HEK293 (cell line): ENCODE measurements around the gene METTL16.
"Not testable (repeated sequence)": the region's sequence is repeated elsewhere in the genome, so short reads cannot be mapped to it uniquely, and the experiment has no call there.

ENCODE experiments used
- CTCF ChIA-PET: fragments of 350-600 bp; formaldehyde crosslinking; extraction: SDS; loops from one replicate; lab custom pipeline; 2021; ENCODE audit warnings: antibody characterized with exemption; lab: Yijun Ruan, JAX
- POLR2A ChIA-PET: fragments of 300-600 bp; formaldehyde crosslinking; extraction: SDS; loops from one replicate; lab custom pipeline; 2020; ENCODE audit warnings: antibody characterized with exemption, inconsistent platforms; lab: Yijun Ruan, JAX
- H3K27ac ChIP-seq: fragments of 200-500 bp; sonication (Bioruptor generic); 2 replicates; pipeline ENCODE4 v1.5.1; 2014; ENCODE audit warnings: low read depth, low read length, control low read depth, inconsistent platforms; ENCODE audit errors: extremely low read depth
- H3K36me3 ChIP-seq, 2 experiments: fragments of 200-500 bp in 1 of 2; sonication (Bioruptor generic) in 1 of 2; 1 replicate in 1 of 2; 2 replicates in 1 of 2; pipeline ENCODE4 v1.5.1; 2014 to 2017; ENCODE audit warnings: inconsistent platforms in 2 of 2, low read length in 2 of 2; ENCODE audit not compliant: control insufficient read depth in 2 of 2, insufficient read depth in 1 of 2
- H3K4me1 ChIP-seq: fragments of 200-500 bp; sonication (Bioruptor generic); 2 replicates; pipeline ENCODE4 v1.5.1; 2014; ENCODE audit warnings: mild to moderate bottlenecking, low read length, inconsistent platforms; ENCODE audit not compliant: control insufficient read depth, insufficient read depth
- H3K4me3 ChIP-seq: 2 replicates; pipeline ENCODE4 v1.5.1; 2011; ENCODE audit warnings: low read depth, mild to moderate bottlenecking, control low read depth, low read length, moderate library complexity
- H3K9me3 ChIP-seq: fragments of 200-500 bp; sonication (Bioruptor generic); 2 replicates; pipeline ENCODE4 v1.5.1; 2014; ENCODE audit warnings: low read depth, low read length, inconsistent platforms; ENCODE audit not compliant: control insufficient read depth, insufficient read depth
- GLIS1 ChIP-seq: fragments of 450-650 bp; formaldehyde crosslinking; IDR thresholded peaks from 2 replicates; pipeline ENCODE4 v1.5.1; 2016; ENCODE audit warnings: missing biosample characterization, missing genetic modification characterization
- SP2 ChIP-seq: fragments of 450-650 bp; formaldehyde crosslinking; IDR thresholded peaks from 2 replicates; pipeline ENCODE4 v1.5.1; 2016; ENCODE audit warnings: missing biosample characterization, missing genetic modification characterization
- TRIM28 ChIP-seq: IDR thresholded peaks from 2 replicates; pipeline ENCODE4 v1.6.1; 2011; ENCODE audit warnings: low read length, control low read depth, borderline replicate concordance
- ZBTB20 ChIP-seq: fragments of 450-650 bp; formaldehyde crosslinking; IDR thresholded peaks from 2 replicates; pipeline ENCODE4 v1.5.1; 2016; ENCODE audit warnings: missing biosample characterization, missing genetic modification characterization
- ZBTB8A ChIP-seq: fragments of 450-650 bp; formaldehyde crosslinking; IDR thresholded peaks from 2 replicates; pipeline ENCODE4 v1.5.1; 2016; ENCODE audit warnings: missing biosample characterization, missing genetic modification characterization
- ZIC2 ChIP-seq: fragments of 450-650 bp; formaldehyde crosslinking; IDR thresholded peaks from 2 replicates; pipeline ENCODE4 v1.5.1; 2016; ENCODE audit warnings: missing biosample characterization, missing genetic modification characterization
- ZNF341 ChIP-seq: fragments of 450-650 bp; formaldehyde crosslinking; IDR thresholded peaks from 2 replicates; pipeline ENCODE4; 2016; ENCODE audit warnings: low read depth, missing biosample characterization, missing genetic modification characterization
- ZNF404 ChIP-seq: fragments of 450-650 bp; formaldehyde crosslinking; IDR thresholded peaks from 2 replicates; pipeline ENCODE4 v1.5.1; 2017; ENCODE audit warnings: missing biosample characterization, missing genetic modification characterization
- ZNF510 ChIP-seq: fragments of 450-650 bp; formaldehyde crosslinking; IDR thresholded peaks from 2 replicates; pipeline ENCODE4 v1.5.1; 2018; ENCODE audit warnings: mild to moderate bottlenecking, missing genetic modification characterization, missing biosample characterization; ENCODE audit not compliant: insufficient replicate concordance
- TF ChIP-seq, protein P1 (sequence below): fragments of 450-650 bp; formaldehyde crosslinking; IDR thresholded peaks from 2 replicates; pipeline ENCODE4 v1.5.1; 2016; ENCODE audit warnings: missing biosample characterization, missing genetic modification characterization
- TF ChIP-seq, protein P2 (sequence below): fragments of 450-650 bp; formaldehyde crosslinking; IDR thresholded peaks from 2 replicates; pipeline ENCODE4 v1.5.1; 2016; ENCODE audit warnings: missing biosample characterization, missing genetic modification characterization

The METTL16 gene

DNA sequence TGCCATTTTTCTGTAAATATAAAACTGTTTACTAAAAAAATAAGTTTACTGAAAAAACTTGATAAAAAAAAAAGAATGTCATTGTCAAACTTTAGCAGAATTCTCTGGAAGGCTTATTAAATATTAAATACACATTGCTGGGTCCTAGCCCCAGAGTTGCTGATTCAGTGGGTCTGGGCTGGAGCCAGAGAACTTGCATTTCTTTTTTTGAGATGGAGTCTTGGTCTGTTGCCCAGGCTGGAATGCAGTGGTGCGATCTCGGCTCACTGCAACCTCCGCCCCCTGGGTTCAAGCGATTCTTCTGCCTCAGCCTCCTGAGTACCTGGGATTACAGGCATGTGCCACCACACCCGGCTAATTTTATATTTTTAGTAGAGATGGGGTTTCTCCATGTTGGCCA is 25.9 kb upstream of the METTL16 start:
- CTCF ChIA-PET, result interaction anchor here (0.8 to 1.0 kb wide), 2 partner anchors 21 to 122 kb away, joined by 3 read pairs; no protein-coding TSS in a partner anchor
- H3K4me3 ChIP-seq, POLR2A ChIA-PET, H3K27ac ChIP-seq, H3K4me1 ChIP-seq, H3K36me3 ChIP-seq, H3K9me3 ChIP-seq: not testable (repeated sequence)
- peak; percentile 42; the same call in 1 of the 2 replicates for TF ChIP-seq ZBTB20 (tag by site-specific recombination)

DNA sequence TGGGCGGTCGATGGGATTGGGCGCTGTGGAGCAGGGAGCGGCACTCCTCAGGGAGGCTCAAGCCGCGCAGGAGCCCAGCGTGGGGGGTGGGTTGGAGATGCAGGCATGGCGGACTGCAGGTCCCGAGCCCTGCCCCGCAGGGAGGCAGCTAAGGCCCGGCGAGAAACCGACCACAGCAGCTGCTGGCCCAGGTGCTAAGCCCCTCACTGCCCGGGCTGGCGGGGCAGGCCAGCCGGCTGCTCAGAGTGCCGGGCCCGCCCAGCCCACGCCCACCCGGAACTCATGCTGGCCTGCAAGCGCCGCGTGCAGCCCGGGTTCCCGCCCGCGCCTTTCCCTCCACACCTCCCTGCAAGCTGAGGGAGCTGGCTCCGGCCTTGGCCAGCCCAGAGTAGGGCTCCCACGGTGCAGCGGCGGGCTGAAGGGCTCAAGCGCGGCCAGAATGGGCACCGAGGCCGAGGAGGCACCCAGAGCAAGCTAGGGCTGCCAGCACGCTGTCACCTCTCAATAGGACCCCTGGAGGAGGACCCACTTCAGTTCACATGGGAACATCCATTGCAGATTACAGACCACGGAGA is 20.5 kb upstream of the METTL16 start:
- POLR2A ChIA-PET, result interaction anchor here (1.1 kb wide), 1 partner anchor 8 kb away, joined by 5 read pairs; no protein-coding TSS in a partner anchor
- H3K4me3 ChIP-seq, result no peak overlapping the region
- no peak overlapping the region for H3K27ac ChIP-seq
- H3K36me3 ChIP-seq, result no peaks in the 10 kb centered on the region
- H3K9me3 ChIP-seq, result no peaks in the 10 kb centered on the region
- H3K4me1 ChIP-seq, result no peaks in the 10 kb centered on the region
- CTCF ChIA-PET, result no interaction called here
- TF ChIP-seq GLIS1 (tag by site-specific recombination) (no peak), TRIM28 (no peak), ZBTB8A (tag by site-specific recombination) (0 out of 2 replicates have a peak, but pooled peaks have one; percentile 16), ZNF404 (tag by site-specific recombination) (no peak), ZNF510 (no peak), ZNF341 (tag by site-specific recombination) (no peak)
- TF ChIP-seq, protein P1, sequence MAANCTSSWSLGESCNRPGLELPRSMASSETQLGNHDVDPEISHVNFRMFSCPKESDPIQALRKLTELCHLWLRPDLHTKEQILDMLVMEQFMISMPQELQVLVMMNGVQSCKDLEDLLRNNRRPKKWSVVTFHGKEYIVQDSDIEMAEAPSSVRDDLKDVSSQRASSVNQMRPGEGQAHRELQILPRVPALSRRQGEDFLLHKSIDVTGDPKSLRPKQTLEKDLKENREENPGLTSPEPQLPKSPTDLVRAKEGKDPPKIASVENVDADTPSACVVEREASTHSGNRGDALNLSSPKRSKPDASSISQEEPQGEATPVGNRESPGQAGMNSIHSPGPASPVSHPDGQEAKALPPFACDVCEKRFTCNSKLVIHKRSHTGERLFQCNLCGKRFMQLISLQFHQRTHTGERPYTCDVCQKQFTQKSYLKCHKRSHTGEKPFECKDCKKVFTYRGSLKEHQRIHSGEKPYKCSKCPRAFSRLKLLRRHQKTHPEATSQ (tag by site-specific recombination), result no peak

DNA sequence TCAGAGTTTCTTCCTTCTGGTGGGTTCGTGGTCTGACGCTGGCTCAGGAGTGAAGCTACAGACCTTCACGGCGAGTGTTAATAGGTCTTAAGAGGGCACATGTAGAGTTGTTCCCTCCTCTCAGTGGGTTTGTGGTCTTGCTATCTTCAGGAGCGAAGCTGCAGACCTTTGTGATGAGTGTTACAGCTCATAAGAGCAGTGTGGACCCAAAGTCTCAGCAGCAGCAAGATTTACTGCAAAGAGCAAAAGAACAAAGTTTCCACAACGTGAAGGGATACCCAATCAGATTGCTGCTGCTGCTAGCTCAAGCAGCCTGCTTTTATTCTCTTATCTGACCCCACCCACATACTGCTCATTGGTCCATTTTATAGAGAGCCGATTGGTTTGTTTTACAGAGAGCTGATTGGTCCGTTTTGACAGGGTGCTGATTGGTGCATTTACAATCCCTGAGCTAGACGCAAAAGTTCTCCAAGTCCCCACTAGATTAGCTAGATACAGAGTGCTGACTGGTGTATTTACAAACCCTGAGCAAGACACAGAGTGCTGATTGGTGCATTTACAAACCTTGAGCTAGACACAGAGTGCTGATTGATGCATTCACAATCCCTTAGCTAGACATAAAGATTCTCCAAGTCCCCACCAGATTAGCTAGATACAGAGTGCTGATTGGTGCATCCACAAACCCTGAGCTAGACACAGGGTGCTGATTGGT is 19.7 kb upstream of the METTL16 start:
- H3K4me1 ChIP-seq, result not testable (repeated sequence)
- peak; percentile 36 for TF ChIP-seq SP2
- TF ChIP-seq, all 188 proteins: peak for 1; not testable (repeated sequence) for 187
- ChIA-PET POLR2A (interaction anchor here (1.1 kb wide), 1 partner anchor 9 kb away, joined by 5 read pairs; no protein-coding TSS in a partner anchor), CTCF (interaction anchor here (0.6 to 0.7 kb wide), 2 partner anchors 9 kb away, joined by 3 read pairs; no protein-coding TSS in a partner anchor)
- not testable (repeated sequence) for H3K27ac ChIP-seq, H3K36me3 ChIP-seq, H3K4me3 ChIP-seq, H3K9me3 ChIP-seq

DNA sequence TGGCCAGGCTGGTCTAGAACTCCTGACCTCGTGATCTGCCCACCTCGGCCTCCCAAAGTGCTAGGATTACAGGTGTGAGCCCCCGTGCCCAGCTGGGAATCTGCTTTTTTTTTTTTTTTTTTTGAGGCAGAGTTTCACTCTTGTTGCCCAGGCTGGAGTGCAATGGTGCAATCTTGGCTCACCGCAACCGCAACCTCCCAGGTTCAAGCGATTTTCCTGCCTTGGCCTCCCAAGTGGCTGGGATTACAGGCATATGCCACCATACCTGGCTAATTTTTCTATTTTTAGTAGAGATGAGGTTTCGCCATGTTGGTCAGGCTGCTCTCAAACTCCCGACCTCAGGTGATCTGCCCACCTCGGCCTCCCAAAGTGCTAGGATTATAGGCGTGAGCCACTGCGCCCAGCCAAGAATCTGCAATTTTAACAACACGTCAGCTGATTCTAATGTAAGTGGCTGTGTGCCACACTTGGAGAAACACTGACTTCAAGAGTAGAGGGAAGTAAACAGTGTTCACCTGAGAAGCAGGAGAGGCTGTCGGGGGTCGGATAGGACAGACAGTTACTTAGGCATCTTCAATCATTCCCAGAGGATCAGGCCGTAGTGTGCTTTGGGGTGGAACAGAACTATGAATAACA is 10.2 kb upstream of the METTL16 start:
- POLR2A ChIA-PET, result interaction anchor here (1.2 kb wide), 1 partner anchor 10 kb away, joined by 3 read pairs; the partner anchor contains the start of gene METTL16
- CTCF ChIA-PET, result interaction anchor here (0.6 to 0.9 kb wide), 2 partner anchors 9 to 331 kb away, joined by 3 read pairs; no protein-coding TSS in a partner anchor
- H3K27ac ChIP-seq, H3K4me3 ChIP-seq, H3K4me1 ChIP-seq, H3K9me3 ChIP-seq, H3K36me3 ChIP-seq: not testable (repeated sequence)

DNA sequence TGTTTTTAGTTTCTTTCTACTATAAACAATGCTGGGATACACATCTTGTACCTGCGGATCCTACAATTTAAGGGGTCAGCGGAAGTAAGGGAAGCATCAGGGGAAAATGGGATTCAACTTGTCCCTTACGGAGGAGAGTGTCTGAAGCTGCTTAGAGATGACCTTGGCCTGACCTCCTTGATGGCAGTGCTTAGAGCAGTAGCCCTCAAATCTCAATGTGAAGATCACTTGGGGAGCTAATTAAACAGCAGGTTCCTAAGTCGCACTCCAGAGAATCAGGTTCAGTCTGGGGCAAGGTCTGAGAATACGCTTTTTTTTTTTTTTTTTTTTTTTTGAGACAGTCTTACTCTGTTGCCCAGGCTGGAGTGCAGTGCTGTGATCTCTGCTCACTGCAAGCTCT is 9.6 kb upstream of the METTL16 start:
- POLR2A ChIA-PET, result interaction anchor here (0.6 to 1.2 kb wide), 3 partner anchors 10 to 1379 kb away, joined by 3 read pairs; partner anchors contain the start of gene METTL16

More for the DNA sequence above, 9.6 kb upstream of the METTL16 start:
- CTCF ChIA-PET, result interaction anchor here (0.7 kb wide), 1 partner anchor 30 kb away, joined by 3 read pairs; no protein-coding TSS in a partner anchor
- no peaks in the 10 kb centered on the region for H3K9me3 ChIP-seq
- no peaks in the 10 kb centered on the region for H3K36me3 ChIP-seq
- no peak overlapping the region for H3K4me3 ChIP-seq
- H3K27ac ChIP-seq, result no peak overlapping the region
- 0 out of 2 replicates have a peak, but pooled peaks have one; percentile 36 for TF ChIP-seq ZIC2
- TF ChIP-seq, protein P2, sequence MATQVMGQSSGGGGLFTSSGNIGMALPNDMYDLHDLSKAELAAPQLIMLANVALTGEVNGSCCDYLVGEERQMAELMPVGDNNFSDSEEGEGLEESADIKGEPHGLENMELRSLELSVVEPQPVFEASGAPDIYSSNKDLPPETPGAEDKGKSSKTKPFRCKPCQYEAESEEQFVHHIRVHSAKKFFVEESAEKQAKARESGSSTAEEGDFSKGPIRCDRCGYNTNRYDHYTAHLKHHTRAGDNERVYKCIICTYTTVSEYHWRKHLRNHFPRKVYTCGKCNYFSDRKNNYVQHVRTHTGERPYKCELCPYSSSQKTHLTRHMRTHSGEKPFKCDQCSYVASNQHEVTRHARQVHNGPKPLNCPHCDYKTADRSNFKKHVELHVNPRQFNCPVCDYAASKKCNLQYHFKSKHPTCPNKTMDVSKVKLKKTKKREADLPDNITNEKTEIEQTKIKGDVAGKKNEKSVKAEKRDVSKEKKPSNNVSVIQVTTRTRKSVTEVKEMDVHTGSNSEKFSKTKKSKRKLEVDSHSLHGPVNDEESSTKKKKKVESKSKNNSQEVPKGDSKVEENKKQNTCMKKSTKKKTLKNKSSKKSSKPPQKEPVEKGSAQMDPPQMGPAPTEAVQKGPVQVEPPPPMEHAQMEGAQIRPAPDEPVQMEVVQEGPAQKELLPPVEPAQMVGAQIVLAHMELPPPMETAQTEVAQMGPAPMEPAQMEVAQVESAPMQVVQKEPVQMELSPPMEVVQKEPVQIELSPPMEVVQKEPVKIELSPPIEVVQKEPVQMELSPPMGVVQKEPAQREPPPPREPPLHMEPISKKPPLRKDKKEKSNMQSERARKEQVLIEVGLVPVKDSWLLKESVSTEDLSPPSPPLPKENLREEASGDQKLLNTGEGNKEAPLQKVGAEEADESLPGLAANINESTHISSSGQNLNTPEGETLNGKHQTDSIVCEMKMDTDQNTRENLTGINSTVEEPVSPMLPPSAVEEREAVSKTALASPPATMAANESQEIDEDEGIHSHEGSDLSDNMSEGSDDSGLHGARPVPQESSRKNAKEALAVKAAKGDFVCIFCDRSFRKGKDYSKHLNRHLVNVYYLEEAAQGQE (tag by site-specific recombination), result no peak
- H3K4me1 ChIP-seq, result no peaks in the 10 kb centered on the region
